GM08714 (cell line): ENCODE data around the gene TBL3.
A peak's percentile ranks its signal among the peaks of the same experiment; 100 is the strongest.

Source experiments
- H3K4me3 ChIP-seq: fragments of 200-500 bp; sonication (Bioruptor generic); 2 replicates; pipeline ENCODE4 v1.5.1; 2014; ENCODE audit warnings: mild to moderate bottlenecking, low read length, inconsistent platforms
- ZNF274 ChIP-seq: IDR thresholded peaks from 2 replicates; pipeline ENCODE4 v1.6.1; 2012; ENCODE audit warnings: mild to moderate bottlenecking, low read depth, low read length

TBL3 gene

DNA sequence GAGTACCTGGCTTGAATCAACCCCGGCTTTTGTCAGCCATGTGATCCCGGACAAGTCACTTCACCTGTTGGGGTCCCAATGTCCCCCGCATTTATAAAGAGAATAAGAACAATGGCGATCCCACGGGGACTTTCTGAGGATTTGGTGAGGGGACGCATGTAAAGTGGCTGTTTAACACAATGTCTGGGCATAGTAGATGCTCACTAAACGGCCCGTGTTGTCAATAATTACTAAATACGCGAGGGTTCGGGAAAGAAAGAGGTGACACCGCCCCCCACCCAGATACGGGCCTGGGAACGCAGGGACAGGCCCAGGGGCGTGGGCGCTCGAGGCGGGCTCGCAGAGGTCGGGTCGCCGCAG is 19.7 kb downstream of the TBL3 start:
- TF ChIP-seq ZNF274 = no peak
- peak overlapping the region; percentile 52; the same call in 1 of the 2 replicates for H3K4me3 ChIP-seq

DNA sequence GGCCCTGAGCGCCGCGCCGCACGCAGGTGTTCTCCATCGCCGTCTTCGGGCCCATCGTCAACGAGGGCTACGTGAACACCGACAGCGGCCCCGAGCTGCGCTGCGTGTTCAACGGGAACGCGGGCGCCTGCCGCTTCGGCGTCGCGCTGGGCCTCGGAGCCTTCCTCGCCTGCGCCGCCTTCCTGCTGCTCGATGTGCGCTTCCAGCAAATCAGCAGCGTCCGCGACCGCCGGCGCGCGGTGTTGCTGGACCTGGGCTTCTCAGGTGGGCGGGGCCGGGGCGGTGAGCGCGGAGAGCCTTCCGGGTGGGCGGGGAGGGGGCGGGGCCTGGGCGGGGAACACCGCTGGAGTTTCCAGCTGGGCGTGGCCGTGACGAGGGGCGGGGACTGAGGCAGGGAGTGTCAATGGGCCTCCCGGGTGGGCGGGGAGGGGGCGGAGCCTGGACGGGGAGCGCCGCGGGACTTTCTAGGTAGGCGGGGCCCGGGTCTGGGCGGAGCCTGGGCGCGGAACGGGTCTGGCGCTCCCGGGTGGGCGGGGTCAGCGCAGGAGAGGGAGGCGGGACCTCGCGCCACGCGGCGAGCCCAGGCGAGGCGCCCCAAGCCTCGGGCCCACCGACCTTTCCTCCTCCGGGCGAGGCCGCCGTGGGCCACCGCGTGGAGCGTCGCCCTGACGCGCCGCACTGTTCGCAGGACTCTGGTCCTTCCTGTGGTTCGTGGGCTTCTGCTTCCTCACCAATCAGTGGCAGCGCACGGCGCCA is 20.3 kb downstream of the TBL3 start:
- H3K4me3 ChIP-seq = peak overlapping the region; percentile 52; the same call in 1 of the 2 replicates
- TF ChIP-seq ZNF274 = no peak

DNA sequence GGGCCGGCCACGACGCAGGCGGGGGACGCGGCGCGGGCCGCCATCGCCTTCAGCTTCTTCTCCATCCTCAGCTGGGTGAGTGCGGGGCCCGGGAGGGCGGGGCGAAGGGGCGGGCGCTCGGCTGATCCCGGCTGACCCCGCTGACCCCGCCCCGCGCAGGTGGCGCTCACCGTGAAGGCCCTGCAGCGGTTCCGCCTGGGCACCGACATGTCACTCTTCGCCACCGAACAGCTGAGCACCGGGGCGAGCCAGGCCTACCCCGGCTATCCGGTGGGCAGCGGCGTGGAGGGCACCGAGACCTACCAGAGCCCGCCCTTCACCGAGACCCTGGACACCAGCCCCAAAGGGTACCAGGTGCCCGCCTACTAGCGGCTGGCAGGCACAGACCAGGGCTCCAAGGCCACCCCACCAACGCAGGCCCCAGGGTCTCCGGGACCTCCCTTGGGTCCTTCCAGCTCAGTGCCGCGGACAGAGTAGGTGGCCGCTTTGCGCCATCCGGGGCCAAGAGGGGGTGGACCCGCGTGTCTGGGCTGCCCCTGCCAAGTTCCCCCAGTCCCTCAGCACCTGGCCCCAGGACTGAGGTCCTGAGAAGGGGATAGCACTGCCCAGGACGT is 21.0 kb downstream of the TBL3 start:
- no peak overlapping the region; the same call in 1 of the 2 replicates for H3K4me3 ChIP-seq

DNA sequence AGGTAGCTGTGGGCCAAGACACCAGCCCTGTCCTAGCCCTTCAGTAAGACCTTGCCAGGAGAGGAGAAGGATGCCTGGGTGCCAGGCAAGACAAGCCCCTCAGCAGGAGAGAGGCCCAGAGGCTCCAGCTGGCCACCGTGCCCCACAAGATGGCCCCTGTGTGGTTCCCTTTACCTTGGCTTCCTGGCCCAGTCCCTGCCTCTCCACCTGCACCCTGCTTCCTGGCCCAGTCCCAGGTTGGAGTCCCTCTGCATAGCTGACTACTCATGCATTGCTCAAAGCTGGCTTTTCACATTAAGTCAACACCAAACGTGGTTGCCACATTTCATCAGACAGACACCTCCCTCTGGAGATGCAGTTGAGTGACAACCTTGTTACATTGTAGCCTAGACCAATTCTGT is 21.9 kb downstream of the TBL3 start:
- TF ChIP-seq ZNF274 = no peak
- H3K4me3 ChIP-seq = no peak overlapping the region

More for the DNA sequence above, 21.0 kb downstream of the TBL3 start:
- no peak for TF ChIP-seq ZNF274

DNA sequence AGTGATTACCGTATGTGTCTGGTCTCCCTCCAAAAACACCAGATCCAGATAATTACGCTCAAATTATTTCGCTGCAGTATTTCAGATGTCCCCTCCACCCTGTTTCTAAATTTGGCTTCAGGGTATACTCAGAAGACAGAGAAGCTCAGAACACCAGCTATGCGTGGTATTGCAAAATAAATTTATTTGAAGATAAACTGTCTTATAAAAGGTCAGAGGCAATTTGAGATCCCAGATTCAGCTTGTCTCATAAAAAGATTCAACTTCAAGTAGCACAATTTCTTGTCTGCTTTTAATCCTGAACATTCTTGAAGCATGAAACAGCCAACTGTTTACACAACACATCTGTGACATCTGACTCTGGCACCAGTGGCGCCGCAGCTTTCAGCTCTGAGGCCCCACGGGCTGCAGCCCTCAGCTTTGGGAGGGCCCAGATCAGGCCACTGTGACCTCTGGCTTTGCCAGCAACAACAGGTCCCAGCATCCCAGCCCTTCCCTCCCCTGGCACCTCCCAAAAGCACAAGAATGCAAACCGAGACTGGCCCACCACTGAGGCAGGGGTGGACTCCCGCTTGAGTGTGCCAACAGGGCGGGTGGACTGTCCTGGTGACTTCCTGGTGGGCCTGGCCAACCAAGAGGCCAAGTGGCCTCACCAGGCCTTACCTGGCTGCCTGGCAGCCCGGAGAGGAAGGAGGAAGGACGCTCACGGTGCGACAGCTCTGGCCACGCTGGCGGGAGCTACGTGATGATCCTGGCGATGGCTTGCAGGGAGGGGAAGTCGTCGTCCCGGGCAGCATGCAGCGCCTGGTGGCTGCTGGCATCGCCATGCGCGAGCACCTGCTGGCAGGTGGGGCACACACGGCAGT is 25.9 kb downstream of the TBL3 start:
- no peak for TF ChIP-seq ZNF274
- H3K4me3 ChIP-seq = no peak overlapping the region

DNA sequence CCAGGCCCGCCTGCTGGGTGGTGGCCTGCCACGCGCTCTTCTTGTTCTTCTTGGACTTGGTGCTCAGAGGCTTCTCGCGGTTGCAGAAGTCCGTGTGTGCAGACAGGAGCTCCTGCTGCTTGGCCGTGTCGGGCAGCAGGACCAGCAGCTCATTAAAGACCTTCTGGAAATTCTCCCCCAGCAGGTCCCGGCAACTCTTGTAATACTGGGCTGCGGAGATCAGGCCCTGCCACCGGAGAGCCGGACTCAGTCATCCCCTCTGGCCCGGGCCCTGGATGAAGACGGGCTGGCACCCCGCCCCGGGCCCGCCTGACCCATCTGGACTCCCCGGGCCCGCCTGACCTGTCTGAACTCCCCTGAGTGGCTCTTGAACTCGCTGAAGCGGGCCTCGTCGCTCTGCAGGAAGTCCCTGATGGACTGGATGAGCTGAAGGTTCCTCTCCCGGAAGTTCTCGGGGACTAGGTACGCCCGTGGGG is 26.5 kb downstream of the TBL3 start:
- H3K4me3 ChIP-seq = no peak overlapping the region
- no peak for TF ChIP-seq ZNF274

DNA sequence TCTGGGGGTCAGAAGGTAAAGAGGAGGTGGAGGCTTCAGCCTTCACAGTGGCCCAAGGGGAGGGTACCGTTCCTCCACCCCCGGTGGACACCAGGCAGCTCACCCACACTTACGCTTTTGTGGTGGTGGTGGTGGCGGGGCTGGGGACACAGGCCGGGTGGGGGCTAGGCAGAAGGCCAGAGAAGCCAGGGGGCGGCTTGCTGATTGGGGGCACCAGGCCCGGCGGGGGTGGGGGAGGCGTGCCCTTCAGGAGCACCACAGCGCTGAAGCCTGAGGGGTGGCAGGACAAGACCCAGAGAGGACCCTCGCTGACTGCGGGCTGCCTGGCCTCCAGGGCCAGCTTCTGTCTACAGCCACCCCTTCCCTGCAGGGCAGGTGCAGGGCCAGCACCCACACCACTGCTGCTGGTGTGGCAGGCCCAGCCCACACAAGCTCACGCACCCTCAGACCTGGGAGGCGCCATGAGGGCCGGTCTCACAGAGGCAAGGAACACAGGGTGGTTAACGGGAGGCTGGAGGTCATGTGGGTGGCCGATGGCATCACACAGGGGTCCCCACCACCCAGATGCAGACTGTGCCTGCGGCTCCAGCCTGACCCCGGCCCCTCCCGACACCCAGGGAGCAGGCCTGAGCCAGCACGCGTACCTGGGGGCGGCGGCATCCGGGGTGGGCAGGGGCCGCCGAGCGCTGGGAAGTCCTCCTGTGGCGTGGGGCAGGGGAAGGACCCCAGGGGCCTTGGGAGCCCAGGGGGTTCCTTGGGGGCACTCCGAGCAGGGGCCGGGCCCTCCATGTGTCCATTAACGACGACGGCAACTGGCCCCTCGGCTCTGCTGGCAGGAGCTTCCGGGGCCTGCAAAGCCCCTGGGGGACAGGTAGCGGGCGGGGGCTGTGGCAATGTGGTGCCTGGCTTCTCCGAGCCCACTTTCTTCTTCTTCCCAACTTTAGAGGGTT is 27.3 kb downstream of the TBL3 start:
- no peak overlapping the region for H3K4me3 ChIP-seq
- TF ChIP-seq ZNF274 = no peak

DNA sequence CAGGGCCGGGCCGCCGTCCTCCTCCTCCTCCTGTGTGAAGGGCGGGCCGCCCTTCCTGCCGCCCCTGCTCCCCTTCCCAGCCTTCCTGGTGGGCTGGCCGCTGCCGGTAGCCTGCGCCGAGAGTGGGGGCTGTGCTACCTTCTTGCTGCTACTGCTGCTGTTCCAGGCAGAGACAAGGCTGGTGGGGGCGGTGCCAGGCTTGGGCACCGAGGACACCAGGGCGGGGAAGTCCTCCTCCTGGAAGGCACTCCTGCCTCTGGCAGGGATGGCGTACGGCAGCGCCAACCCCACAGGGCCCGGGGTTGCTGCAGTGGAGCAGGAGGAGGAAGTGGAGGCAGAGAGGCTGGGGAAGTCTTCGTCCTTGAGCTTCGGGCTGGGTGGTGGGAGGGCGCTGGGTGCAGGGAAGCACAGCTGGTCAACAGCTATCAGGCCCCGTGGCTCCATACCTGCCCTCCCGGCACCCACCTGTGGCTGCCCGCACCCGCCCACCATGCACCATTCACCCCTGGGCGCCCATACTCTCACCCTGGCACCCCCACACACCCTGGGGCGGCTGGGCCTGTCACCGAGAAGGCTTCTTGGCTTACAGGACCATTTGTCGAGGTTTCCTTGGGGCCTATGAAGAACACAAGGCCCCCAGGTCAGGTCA is 28.1 kb downstream of the TBL3 start:
- no peak overlapping the region for H3K4me3 ChIP-seq
- TF ChIP-seq ZNF274 = no peak

DNA sequence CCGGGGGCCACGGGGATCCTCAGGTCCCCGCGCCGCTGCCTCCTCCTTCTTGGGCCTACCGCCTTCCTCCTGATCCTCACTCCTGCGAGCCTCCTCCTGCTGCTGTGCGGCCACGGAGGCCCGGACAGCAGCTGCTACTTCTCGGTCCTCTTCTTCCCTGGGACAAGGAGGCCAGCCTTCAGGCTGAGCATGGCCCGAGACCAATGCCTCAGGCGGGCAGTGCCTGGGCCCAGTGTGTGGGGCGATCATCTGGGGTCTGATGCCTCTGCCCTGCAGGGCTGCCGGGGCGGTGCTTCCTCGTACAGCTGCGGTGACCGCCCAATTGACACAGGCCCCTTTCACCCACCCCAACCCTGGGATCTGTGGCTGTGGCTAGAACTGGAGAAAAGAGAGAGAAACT is 29.2 kb downstream of the TBL3 start:
- TF ChIP-seq ZNF274 = no peak

DNA sequence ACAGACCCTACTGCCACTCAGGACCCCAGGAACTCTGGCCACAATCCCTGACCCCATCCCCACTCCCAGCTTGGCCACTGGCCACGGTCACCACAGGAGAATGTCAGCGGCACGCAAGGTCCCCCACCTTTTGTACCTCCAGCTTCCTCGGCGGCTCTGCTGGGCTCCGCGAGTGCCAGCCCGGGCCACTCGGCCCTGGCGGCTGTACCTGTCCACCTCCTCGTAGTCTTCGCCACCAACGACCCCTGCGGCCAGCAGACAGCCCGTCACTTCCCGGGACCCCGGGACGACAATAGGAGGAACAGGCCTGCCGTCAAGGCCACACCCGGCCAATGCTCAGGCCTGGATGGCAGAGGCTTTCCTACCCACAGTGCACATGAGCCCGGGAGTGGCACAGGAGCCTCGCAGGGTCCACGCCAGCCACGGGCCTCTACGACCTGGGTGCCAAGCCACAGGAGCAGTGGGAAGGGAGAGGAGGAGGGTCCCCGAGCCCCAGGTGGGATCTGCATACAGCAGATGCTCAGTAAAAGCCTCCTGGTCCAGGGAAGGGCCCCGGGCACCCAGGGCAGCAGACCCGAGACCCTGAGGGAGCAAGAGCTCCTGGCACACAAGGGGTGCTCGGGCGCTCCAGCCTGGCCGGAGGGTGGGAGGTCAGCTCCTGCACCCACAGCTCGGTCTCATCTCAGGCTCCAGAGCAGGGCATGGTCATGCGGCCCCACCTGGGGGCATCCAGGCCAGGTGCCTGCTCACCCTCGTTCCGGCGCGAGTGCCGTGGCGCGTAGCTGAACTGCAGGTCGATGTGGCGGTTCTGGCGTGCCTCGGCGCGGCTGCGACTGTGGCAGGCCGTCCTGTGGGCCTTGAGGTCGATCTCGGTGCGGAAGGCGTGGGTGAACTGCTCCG is 29.9 kb downstream of the TBL3 start:
- H3K4me3 ChIP-seq = no peak overlapping the region
- TF ChIP-seq ZNF274 = no peak

More for the DNA sequence above, 29.2 kb downstream of the TBL3 start:
- H3K4me3 ChIP-seq = no peak overlapping the region

DNA sequence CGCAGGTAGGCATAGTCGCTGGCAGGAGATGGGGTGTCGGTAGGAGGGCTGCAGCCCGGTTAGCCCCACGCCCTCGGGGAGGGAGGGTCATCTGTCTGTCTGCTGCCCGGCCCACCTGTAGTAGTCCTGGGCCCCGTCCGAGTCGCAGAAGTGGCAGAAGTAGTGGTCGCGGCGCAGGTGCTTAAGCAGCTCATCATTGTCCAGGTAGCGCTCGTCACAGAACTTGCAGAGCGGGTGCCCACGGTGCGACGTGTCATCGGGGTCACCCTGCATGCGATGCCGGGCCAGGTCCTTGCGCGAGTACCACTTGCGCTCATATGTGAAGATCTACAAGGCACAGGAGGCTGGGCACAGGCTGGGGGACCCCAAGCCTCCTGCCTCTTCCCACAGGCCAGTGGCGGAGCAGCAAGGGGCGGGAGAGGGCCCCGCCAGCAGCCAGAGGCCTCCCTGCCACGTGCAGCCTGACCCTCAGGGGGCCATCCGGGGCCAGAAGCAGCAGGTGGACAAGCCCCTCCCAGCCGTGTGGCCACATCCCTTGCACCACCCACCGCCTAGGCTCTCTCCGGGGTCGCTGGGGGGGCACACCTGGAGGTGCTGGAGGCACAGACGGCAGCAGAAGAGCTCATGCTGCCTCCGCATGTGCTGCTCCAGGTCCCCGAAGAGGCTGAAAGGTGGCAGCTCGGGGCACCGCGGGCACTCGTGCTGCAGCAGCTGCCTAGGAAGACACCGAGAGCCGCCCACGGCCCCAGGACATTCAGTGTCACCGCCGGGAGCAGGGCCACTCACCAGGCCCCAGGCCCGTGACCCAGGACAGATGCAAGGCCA is 30.8 kb downstream of the TBL3 start:
- no peak for TF ChIP-seq ZNF274
- H3K4me3 ChIP-seq = no peak overlapping the region

DNA sequence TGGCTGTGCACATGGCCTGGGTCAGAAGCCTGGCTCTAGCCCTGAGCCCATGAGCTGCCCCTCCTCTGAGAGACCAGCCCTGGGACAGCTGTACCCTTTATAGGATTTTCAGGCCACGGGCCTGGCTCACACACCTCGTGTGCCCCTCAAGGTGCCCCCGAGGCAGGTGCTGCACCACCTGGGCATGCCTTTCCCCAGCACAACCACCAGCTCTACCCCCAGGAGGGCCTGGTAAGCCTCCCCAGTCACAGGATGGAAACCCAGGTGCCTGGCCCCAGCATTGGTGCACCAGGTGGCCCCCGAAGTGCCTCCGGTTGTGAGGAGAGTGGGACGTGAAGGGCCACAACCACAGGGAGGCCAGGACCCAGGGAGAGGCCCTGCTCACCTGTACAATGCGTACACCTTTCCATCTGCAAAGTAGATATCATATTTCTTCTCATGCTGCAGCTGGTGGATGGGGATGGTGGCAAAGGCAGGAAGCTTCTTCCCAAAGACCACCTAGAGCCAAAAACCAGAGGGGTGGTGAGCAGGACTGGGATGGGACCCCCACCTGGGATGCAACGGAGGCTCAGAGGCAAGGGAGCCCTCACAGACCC is 31.5 kb downstream of the TBL3 start:
- H3K4me3 ChIP-seq = no peak overlapping the region
- no peak for TF ChIP-seq ZNF274
